Hepatic stellate cell (primary cell): ENCODE measurements around the gene BMP15.

Experiments used
- DNase-seq: peaks from one replicate; pipeline ENCODE4 v3.0.0; 2011; ENCODE audit warnings: low spot score

Gene BMP15

GRCh38 chrX:50910685-50911176, at the start of gene BMP15:
TSS of gene BMP15 (plus strand) at chrX:50910735. CDS start at chrX:50910784, 49 bp downstream.
- DNase-seq: no peak

- no peak for DNase-seq
These were observed 47.1 kb upstream of the BMP15 start for GRCh38 chrX:50863471-50863870.

- no peak for DNase-seq
These were observed 45.2 kb upstream of the BMP15 start for GRCh38 chrX:50865311-50865710.

GRCh38 chrX:50871922-50872453, 38.5 kb upstream of the BMP15 start:
- DNase-seq: no peak

GRCh38 chrX:50874876-50875275, 35.7 kb upstream of the BMP15 start:
- no peak for DNase-seq

GRCh38 chrX:50876551-50876950, 34.0 kb upstream of the BMP15 start:
- DNase-seq: no peak

- DNase-seq: no peak
These were observed 33.2 kb upstream of the BMP15 start for GRCh38 chrX:50877310-50877709.

GRCh38 chrX:50881028-50881427, 29.5 kb upstream of the BMP15 start:
- no peak for DNase-seq

- no peak for DNase-seq
These were observed 21.7 kb upstream of the BMP15 start for GRCh38 chrX:50888884-50889283.

- DNase-seq: no peak
These were observed 21.0 kb upstream of the BMP15 start for GRCh38 chrX:50889582-50889981.

GRCh38 chrX:50893047-50893446, 17.5 kb upstream of the BMP15 start:
- DNase-seq: no peak

GRCh38 chrX:50893466-50893865, 17.1 kb upstream of the BMP15 start:
- no peak for DNase-seq

- DNase-seq: no peak
These were observed 5.2 kb upstream of the BMP15 start for GRCh38 chrX:50905334-50905733.

- no peak for DNase-seq
These were observed 3.0 kb downstream of the BMP15 start for GRCh38 chrX:50913520-50913919.

GRCh38 chrX:50920132-50920531, 9.6 kb downstream of the BMP15 start:
- no peak for DNase-seq

GRCh38 chrX:50927127-50927526, 16.6 kb downstream of the BMP15 start:
- no peak for DNase-seq

GRCh38 chrX:50941638-50942037, 31.1 kb downstream of the BMP15 start:
- DNase-seq: no peak

GRCh38 chrX:50942471-50942870, 31.9 kb downstream of the BMP15 start:
- DNase-seq: no peak

- no peak for DNase-seq
These were observed 41.9 kb downstream of the BMP15 start for GRCh38 chrX:50952406-50952805.

GRCh38 chrX:50953832-50954231, 43.3 kb downstream of the BMP15 start:
- no peak for DNase-seq

- no peak for DNase-seq
These were observed 51.6 kb downstream of the BMP15 start for GRCh38 chrX:50962156-50962555.

GRCh38 chrX:50963842-50964241, 53.3 kb downstream of the BMP15 start:
- DNase-seq: no peak
